GM11168 (cell line): ENCODE measurements around the gene HOMER1.

Experiments used
- in situ Hi-C: fragments of 300-500 bp; cut with MboI; formaldehyde crosslinking; loops from one replicate; pipeline ENCODE4 v1.12.0; 2022; ENCODE audit warnings: low sequenced_read_pairs; ENCODE audit not compliant: unreplicated experiment

HOMER1 gene

GRCh38 chr5:79491690-79492317 is 22.1 kb downstream of the HOMER1 start:
- in situ Hi-C loops: no loop called here

DNA sequence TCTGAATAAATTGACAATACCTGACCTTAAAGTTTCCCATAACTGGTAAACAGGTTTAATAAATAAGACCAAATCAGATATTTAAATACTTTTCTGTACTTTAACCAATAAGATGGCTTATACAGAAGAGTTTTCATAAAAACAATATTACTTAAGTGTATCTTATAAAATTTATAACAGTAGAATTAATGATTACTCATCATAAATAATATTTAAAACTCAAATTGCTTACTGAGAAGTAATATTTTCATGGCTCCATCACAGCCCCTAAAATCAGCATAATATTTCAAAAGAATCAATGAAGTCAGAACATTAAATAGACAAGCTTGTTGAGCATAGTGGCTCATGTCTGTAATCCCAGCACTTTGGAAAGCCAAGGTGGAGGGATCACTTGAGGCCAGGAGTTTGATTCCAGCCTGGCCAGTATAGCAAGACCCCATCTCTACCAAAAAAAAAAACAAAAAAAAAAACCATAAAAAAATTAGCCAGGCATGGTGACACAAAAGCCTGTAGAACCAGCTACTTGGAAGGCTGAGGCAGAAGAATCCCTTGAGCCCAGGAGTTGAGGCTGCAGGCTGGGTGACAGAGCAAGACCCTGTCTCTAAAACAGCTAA is 23.5 kb downstream of the HOMER1 start:
- in situ Hi-C loops: no loop called here

DNA sequence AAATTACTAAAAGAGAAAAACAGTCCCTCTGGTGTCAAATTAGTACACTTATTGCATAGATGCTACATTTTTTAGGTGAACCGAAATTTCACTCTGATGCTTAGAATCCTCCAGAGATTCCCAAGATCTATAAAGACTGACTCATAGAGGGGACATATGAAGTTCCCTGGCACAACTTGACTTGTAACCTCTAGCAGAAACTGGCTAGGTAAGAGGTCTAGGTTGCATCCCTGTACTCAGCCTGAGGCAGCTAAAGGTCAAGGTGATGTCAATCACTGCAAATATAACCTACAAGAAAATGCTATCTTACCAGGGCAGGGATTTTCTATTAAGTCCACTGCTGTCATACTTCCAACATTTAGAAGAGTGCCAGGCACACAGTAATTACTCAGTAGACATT is 24.2 kb downstream of the HOMER1 start:
- in situ Hi-C loops: no loop called here

DNA sequence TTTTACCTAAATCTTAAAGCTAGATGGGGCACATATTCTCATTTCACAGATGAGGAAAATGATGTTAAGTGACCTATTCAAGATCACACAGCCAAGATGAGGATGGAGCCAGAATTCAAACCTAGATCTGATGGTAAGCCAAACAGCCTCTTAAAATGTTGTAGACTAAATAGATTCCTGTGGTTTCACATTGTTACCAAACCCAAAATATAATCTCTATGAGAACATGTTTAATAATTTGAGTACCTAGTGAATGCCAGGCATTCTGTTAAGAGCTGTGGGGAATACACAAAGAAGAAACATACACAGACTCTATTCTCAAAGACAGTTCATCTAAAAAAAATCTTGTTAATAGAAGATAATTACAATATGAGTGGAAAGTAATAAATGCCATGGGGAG is 25.2 kb downstream of the HOMER1 start:
- in situ Hi-C loops: no loop called here

DNA sequence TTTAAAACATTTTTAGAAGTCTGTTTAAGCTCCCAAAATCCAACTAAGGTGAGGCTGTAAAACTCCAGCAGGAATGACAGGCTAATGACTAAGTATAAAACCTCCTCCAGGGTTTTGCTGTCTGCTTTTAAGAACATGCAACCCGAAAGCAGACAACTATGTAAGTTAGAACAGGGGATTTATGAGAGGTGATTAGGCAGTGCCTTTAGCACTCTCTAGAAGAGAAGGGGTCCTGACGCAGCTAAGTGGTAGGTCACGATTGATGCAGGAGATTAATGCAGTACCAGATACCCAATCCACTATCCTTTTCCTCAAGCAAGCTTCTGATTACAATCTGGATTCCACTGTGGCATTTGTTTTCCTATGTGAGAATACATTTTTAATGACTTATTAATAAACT is 25.9 kb downstream of the HOMER1 start:
- in situ Hi-C loops: no loop called here

GRCh38 chr5:79487251-79487650 is 26.7 kb downstream of the HOMER1 start:
- in situ Hi-C loops: no loop called here

DNA sequence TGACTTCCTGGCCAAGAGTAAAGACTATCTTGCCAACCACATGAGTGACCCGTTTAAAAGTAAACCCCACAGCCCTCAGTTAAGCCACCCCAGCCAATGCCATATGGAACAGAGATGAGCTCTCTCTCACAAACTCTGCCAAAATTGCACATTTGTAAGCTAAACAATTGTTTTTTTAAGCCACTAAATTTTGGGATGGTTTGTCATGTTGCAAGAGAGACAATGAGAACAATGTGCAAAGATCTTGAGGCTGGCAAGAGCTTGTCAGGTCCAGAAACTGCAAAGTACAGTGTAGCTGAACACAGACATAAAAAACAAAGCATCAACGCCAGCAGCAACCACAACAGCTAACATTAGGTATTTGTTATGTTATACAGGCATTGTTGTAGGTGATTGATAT is 27.8 kb downstream of the HOMER1 start:
- in situ Hi-C loops: no loop called here

- in situ Hi-C loops: no loop called here
These were observed 29.2 kb downstream of the HOMER1 start for GRCh38 chr5:79484731-79485130.

GRCh38 chr5:79481574-79481973 is 32.4 kb downstream of the HOMER1 start:
- in situ Hi-C loops: no loop called here

DNA sequence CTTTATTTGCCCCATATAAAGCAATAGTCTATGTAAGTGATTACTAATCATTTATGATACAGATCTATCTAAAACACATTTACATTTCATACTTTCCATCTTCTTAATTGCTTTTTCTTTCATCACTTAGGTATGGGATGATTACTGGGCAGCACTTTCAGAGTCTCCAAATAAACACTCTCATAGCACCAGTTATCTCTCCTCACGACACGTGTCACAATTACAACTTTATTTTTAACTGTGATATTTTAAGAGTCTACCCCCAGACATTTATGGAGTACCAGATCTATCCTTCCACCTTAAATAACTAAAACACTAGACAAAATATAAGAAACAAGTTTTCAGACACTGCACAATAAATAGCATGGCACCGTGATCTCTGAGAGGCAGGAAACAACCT is 32.9 kb downstream of the HOMER1 start:
- in situ Hi-C loops: no loop called here

DNA sequence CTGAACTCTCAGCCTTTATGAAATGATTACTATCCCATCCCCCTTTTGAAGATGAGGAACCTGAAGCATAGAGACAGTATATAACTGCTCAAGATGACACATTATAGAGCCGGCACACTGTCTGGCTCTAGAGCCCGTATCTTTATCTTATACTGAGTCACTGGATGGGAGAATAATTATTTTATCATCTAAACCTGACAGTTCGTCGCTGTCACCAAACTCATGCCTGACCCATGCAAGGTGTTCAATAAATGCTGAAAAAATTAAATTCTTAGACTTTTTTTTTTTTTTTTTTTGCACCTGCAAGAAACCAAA is 38.8 kb downstream of the HOMER1 start:
- in situ Hi-C loops: loop anchor here (10.0 kb wide), 1 partner anchor 340 kb away; no protein-coding TSS in a partner anchor

DNA sequence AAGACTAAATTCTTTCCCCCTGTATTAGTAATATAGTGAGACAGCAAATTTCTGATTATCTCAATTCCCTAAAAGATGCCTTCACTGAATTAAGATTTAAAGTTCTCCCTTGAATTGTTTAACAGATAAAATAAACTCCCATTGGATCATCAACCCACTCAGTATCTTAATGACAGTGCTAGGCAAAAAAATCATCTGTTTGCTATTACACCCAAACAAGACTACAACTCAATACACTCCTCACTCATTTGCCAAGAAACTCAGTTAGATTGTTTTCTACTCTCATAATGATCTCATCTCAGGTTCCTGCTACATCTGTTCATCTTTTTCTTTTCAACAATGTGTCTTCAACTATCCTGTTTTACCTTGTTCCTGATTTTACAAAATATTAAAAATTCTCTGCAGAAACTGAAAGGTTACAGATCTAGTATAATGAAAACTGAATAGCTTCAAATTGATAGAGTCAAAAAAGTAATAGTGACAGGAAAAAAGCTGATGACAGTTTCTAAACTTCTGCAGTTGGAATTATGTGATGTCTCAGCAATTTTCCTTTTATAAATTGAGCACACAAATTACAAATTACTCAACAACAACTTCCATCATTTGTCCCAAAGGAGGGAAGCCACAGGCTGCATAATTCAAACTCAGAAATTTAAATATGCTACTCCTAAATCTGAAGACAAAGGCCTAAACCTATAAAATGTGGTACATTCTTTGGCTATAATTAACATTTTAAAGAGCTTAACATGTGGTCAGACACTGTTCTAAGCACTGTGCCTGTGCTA is 39.4 kb downstream of the HOMER1 start:
- in situ Hi-C loops: loop anchor here (10.0 to 25.0 kb wide), 3 partner anchors 340 to 587 kb away; no protein-coding TSS in a partner anchor

DNA sequence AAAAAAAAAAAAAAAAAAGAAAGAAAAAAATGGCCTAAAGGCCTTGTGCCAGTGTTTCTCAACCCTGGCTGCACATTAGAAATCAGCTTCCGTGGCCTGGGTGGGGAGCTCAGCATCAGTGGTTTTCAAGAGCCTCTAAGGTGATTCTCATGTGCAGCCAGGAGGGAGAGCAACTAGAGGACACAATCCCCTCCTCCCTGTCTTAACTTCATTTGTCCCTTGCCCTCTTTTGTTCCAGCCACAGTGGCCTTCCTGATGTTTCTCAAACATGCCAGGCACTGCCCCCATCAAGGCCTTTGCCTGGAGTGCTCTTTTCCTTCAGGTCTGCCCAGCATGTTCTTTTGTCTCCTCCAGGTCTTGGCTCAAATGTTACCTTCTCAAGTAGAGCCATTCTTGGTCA is 42.4 kb downstream of the HOMER1 start:
- in situ Hi-C loops: loop anchor here (10.0 to 25.0 kb wide), 3 partner anchors 337 to 584 kb away; no protein-coding TSS in a partner anchor

DNA sequence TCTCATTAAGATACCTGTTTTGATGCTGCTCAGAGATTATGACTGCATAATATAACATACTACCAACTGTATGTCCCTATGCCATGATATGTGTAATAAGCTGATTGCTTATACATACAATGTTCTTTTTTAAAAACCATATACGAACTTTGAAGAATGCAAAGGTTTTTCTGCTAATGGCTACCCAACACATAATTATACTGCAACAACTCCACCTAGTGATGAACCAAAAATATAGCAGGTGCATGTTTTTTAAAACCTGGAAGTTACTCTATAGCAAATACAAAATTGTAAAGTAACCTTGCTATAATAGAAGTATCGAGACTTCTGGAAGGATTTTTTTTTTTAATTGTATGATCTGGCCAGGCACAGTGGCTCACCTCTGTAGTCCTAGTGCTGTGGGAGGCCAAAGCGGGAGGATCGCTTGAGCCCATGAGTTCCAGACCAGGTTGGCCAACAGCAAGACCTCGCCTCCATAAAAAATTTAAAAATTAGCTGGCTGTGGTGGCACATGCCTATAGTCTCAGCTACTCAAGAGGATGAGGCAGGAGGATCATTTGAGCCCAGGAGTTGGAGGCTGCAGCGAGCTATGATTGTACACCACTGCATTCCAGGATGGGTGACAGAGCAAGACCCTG is 49.1 kb downstream of the HOMER1 start:
- in situ Hi-C loops: loop anchor here (25.0 kb wide), 2 partner anchors 428 to 578 kb away; no protein-coding TSS in a partner anchor

- in situ Hi-C loops: loop anchor here (25.0 kb wide), 2 partner anchors 427 to 577 kb away; no protein-coding TSS in a partner anchor
These were observed 49.7 kb downstream of the HOMER1 start for GRCh38 chr5:79464278-79464677.

DNA sequence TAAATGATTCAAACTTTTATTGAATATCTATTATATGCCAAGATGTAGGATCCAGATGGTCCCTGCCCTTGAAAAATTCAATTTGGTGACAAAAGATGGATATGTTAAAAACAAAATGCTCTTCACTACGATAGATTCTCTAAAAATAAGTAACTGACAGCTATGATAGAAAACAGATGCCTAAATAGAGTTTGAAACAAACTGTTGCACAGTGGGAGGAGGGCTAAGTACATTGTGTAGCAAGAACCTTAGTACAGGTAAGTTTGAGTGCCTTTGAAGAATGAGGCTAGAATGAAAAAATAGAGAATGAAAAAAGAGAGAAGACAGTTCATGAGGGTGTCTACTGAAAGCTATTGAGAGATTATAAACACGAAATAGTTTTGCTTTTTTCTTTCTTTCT is 54.3 kb downstream of the HOMER1 start:
- in situ Hi-C loops: loop anchor here (25.0 kb wide), 2 partner anchors 422 to 572 kb away; no protein-coding TSS in a partner anchor

GRCh38 chr5:79456890-79457583 is 56.9 kb downstream of the HOMER1 start:
- in situ Hi-C loops: loop anchor here (25.0 kb wide), 2 partner anchors 420 to 570 kb away; no protein-coding TSS in a partner anchor

- in situ Hi-C loops: loop anchor here (25.0 kb wide), 2 partner anchors 419 to 569 kb away; no protein-coding TSS in a partner anchor
These were observed 57.5 kb downstream of the HOMER1 start for GRCh38 chr5:79456400-79456799.

DNA sequence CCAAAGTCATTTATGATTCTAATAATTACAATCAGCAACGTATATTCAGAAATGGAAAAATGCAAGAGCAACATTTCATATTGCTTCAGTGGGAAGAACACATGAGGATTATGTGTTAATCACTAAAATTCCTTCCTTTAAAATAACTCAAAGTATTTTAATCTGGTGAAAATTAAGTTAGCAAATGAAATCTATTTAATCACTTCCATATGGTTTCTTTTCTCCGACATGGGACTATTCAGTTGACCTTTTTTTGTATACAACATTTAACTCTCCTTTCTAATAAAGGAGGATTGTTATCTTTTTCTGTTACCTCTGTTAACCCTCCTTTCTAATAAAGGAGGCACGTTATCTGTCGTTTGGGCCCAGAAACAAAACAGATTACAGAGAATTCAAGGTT is 59.9 kb downstream of the HOMER1 start:
- in situ Hi-C loops: loop anchor here (25.0 kb wide), 2 partner anchors 417 to 567 kb away; no protein-coding TSS in a partner anchor

GRCh38 chr5:79448336-79448735 is 65.6 kb downstream of the HOMER1 start:
- in situ Hi-C loops: no loop called here
